Measurements from ENCODE around the gene MDM2.
"Not testable (repeated sequence)": the region's sequence is repeated elsewhere in the genome, so short reads cannot be mapped to it uniquely, and the experiment has no call there.

Gene MDM2

GRCh38 chr12:68831751-68832503 is 23.9 kb downstream of the MDM2 start:
- Histone ChIP-seq H3K4me1 (ENCODE audit: insufficient read depth, low read length) (peaks cover 8% of the 10 kb centered on the region; the same call in 1 of the 2 replicates), H3K27me3 (ENCODE audit: insufficient read depth, low read length) (no peaks in the 10 kb centered on the region), H3K9me3 (ENCODE audit: insufficient read depth, low read depth, low read length) (no peaks in the 10 kb centered on the region), H3K9ac (ENCODE audit: low read depth, low read length) (no peak overlapping the region), H3K4me3 (ENCODE audit: low read length) (no peak overlapping the region), H3K36me3 (ENCODE audit: insufficient read depth, low read length) (peaks cover 92% of the 10 kb centered on the region), H3K27ac (ENCODE audit: low read depth, low read length) (no peak overlapping the region)
- WGBS = over 99% methylated on average over 14 of the region's 14 CpGs

GRCh38 chr12:68832504-68832867 is 24.5 kb downstream of the MDM2 start:
- Histone ChIP-seq H3K4me3 (ENCODE audit: low read length) (no peak overlapping the region), H3K9me3 (ENCODE audit: insufficient read depth, low read depth, low read length) (no peaks in the 10 kb centered on the region), H3K27ac (ENCODE audit: low read depth, low read length) (no peak overlapping the region), H3K27me3 (ENCODE audit: insufficient read depth, low read length) (no peaks in the 10 kb centered on the region), H3K36me3 (ENCODE audit: insufficient read depth, low read length) (peaks cover 92% of the 10 kb centered on the region), H3K9ac (ENCODE audit: low read depth, low read length) (no peak overlapping the region), H3K4me1 (ENCODE audit: insufficient read depth, low read length) (peaks cover 8% of the 10 kb centered on the region; the same call in 1 of the 2 replicates)
- 96% methylated on average over 4 of the region's 4 CpGs for WGBS

- H3K4me1 ChIP-seq (ENCODE audit: insufficient read depth, low read length) = peaks cover 8% of the 10 kb centered on the region; the same call in 1 of the 2 replicates
- no peak overlapping the region for H3K27ac ChIP-seq (ENCODE audit: low read depth, low read length)
- no peak overlapping the region for H3K9ac ChIP-seq (ENCODE audit: low read depth, low read length)
- no peak overlapping the region for H3K4me3 ChIP-seq (ENCODE audit: low read length)
- H3K36me3 ChIP-seq (ENCODE audit: insufficient read depth, low read length) = peaks cover 92% of the 10 kb centered on the region
- no peaks in the 10 kb centered on the region for H3K9me3 ChIP-seq (ENCODE audit: insufficient read depth, low read depth, low read length)
- 98% methylated on average over 4 of the region's 4 CpGs for WGBS
- no peaks in the 10 kb centered on the region for H3K27me3 ChIP-seq (ENCODE audit: insufficient read depth, low read length)
These were observed 25.5 kb downstream of the MDM2 start for GRCh38 chr12:68833508-68833907.

DNA sequence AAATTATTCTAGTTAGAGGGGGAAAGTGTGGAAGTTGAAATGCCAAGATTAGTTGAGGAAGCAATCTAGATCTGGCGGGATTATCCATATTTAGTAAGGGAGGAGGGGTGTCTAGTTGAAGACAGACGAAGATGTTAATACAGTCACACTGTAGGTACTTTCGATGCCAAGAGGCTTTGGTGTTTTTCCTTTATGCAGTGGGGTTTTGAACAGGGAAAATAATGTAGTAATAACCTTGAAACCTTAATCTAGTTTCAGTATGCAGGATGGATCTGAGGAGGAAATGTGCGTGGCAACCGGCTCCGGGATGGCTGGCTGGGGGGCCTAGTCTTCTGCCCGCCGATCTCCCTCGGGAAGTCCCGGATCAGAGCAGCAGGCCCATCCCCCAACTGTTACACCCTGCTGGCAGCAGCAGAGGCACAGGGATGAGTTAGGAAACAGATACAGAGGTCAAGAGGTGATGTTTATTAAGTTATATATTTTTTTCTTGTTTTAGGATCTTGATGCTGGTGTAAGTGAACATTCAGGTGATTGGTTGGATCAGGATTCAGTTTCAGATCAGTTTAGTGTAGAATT is 27.4 kb downstream of the MDM2 start:
- no peaks in the 10 kb centered on the region for H3K9me3 ChIP-seq (ENCODE audit: insufficient read depth, low read depth, low read length)

GRCh38 chr12:68837215-68837614 is 29.2 kb downstream of the MDM2 start:
- 84% methylated on average over 1 of the region's 1 CpG for WGBS
- Histone ChIP-seq H3K9ac (ENCODE audit: low read depth, low read length) (no peak overlapping the region), H3K4me3 (ENCODE audit: low read length) (no peak overlapping the region), H3K9me3 (ENCODE audit: insufficient read depth, low read depth, low read length) (no peaks in the 10 kb centered on the region), H3K36me3 (ENCODE audit: insufficient read depth, low read length) (peaks cover 93% of the 10 kb centered on the region), H3K4me1 (ENCODE audit: insufficient read depth, low read length) (peaks cover 6% of the 10 kb centered on the region; the same call in 1 of the 2 replicates), H3K27me3 (ENCODE audit: insufficient read depth, low read length) (no peaks in the 10 kb centered on the region), H3K27ac (ENCODE audit: low read depth, low read length) (no peak overlapping the region)

More for the DNA sequence above, 27.4 kb downstream of the MDM2 start:
- H3K27me3 ChIP-seq (ENCODE audit: insufficient read depth, low read length) = no peaks in the 10 kb centered on the region
- peaks cover 93% of the 10 kb centered on the region for H3K36me3 ChIP-seq (ENCODE audit: insufficient read depth, low read length)
- peaks cover 8% of the 10 kb centered on the region; the same call in 1 of the 2 replicates for H3K4me1 ChIP-seq (ENCODE audit: insufficient read depth, low read length)
- WGBS = 57% methylated on average over 10 of the region's 10 CpGs
- H3K27ac ChIP-seq (ENCODE audit: low read depth, low read length) = no peak overlapping the region
- no peak overlapping the region for H3K4me3 ChIP-seq (ENCODE audit: low read length)
- H3K9ac ChIP-seq (ENCODE audit: low read depth, low read length) = no peak overlapping the region

GRCh38 chr12:68838046-68838886 is 30.3 kb downstream of the MDM2 start:
- H3K9ac ChIP-seq (ENCODE audit: low read depth, low read length) = no peak overlapping the region
- H3K4me1 ChIP-seq (ENCODE audit: insufficient read depth, low read length) = peaks cover 5% of the 10 kb centered on the region; the same call in 1 of the 2 replicates
- H3K27ac ChIP-seq (ENCODE audit: low read depth, low read length) = no peak overlapping the region
- peaks cover 99% of the 10 kb centered on the region for H3K36me3 ChIP-seq (ENCODE audit: insufficient read depth, low read length)
- no peaks in the 10 kb centered on the region for H3K9me3 ChIP-seq (ENCODE audit: insufficient read depth, low read depth, low read length)
- no peak overlapping the region for H3K4me3 ChIP-seq (ENCODE audit: low read length)
- WGBS = 93% methylated on average over 5 of the region's 5 CpGs
- no peaks in the 10 kb centered on the region for H3K27me3 ChIP-seq (ENCODE audit: insufficient read depth, low read length)

DNA sequence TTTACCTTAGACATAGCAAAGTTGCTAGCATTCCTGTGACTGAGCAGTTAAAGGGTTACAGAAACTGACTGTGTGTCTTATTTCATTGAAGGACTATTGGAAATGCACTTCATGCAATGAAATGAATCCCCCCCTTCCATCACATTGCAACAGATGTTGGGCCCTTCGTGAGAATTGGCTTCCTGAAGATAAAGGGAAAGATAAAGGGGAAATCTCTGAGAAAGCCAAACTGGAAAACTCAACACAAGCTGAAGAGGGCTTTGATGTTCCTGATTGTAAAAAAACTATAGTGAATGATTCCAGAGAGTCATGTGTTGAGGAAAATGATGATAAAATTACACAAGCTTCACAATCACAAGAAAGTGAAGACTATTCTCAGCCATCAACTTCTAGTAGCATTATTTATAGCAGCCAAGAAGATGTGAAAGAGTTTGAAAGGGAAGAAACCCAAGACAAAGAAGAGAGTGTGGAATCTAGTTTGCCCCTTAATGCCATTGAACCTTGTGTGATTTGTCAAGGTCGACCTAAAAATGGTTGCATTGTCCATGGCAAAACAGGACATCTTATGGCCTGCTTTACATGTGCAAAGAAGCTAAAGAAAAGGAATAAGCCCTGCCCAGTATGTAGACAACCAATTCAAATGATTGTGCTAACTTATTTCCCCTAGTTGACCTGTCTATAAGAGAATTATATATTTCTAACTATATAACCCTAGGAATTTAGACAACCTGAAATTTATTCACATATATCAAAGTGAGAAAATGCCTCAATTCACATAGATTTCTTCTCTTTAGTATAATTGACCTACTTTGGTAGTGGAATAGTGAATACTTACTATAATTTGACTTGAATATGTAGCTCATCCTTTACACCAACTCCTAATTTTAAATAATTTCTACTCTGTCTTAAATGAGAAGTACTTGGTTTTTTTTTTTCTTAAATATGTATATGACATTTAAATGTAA is 31.5 kb downstream of the MDM2 start:
- H3K9ac ChIP-seq (ENCODE audit: low read depth, low read length) = no peak overlapping the region
- H3K36me3 ChIP-seq (ENCODE audit: insufficient read depth, low read length) = peaks cover 100% of the 10 kb centered on the region
- peaks cover 5% of the 10 kb centered on the region; the same call in 1 of the 2 replicates for H3K4me1 ChIP-seq (ENCODE audit: insufficient read depth, low read length)
- WGBS = 86% methylated on average over 2 of the region's 2 CpGs
- no peaks in the 10 kb centered on the region for H3K27me3 ChIP-seq (ENCODE audit: insufficient read depth, low read length)
- no peak overlapping the region for H3K27ac ChIP-seq (ENCODE audit: low read depth, low read length)
- no peaks in the 10 kb centered on the region for H3K9me3 ChIP-seq (ENCODE audit: insufficient read depth, low read depth, low read length)
- H3K4me3 ChIP-seq (ENCODE audit: low read length) = no peak overlapping the region

- not testable (repeated sequence) for H3K4me1 ChIP-seq (ENCODE audit: insufficient read depth, low read length); H3K4me3 ChIP-seq (ENCODE audit: low read length); H3K9me3 ChIP-seq (ENCODE audit: insufficient read depth, low read depth, low read length); H3K9ac ChIP-seq (ENCODE audit: low read depth, low read length); H3K27ac ChIP-seq (ENCODE audit: low read depth, low read length); H3K27me3 ChIP-seq (ENCODE audit: insufficient read depth, low read length)
- peaks cover 83% of the 10 kb centered on the region for H3K36me3 ChIP-seq (ENCODE audit: insufficient read depth, low read length)
- whole genome bisulfite sequencing = 98% methylated on average over 3 of the region's 5 CpGs
These were observed 33.2 kb downstream of the MDM2 start for GRCh38 chr12:68841175-68841574.

DNA sequence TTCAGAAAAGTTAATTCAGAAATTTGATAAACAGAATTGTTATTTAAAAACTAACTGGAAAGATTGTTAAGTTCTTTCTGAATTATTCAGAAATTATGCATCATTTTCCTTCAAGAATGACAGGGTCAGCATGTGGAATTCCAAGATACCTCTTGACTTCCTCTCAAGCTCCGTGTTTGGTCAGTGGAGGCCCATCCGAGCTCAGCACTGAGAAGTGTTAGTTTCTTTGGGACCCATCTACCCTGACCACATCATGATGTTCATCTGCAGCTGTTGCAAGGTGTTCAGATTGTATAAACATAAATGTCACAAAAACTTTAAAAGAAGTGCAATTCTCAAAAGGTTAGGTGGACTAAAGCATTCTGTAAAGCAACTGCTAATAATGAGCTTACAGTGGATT is 33.7 kb downstream of the MDM2 start:
- 94% methylated on average over 2 of the region's 2 CpGs for WGBS
- no peaks in the 10 kb centered on the region for H3K27me3 ChIP-seq (ENCODE audit: insufficient read depth, low read length)
- H3K4me3 ChIP-seq (ENCODE audit: low read length) = no peak overlapping the region
- H3K4me1 ChIP-seq (ENCODE audit: insufficient read depth, low read length) = no peaks in the 10 kb centered on the region
- peaks cover 78% of the 10 kb centered on the region for H3K36me3 ChIP-seq (ENCODE audit: insufficient read depth, low read length)
- no peak overlapping the region for H3K27ac ChIP-seq (ENCODE audit: low read depth, low read length)
- H3K9ac ChIP-seq (ENCODE audit: low read depth, low read length) = no peak overlapping the region
- H3K9me3 ChIP-seq (ENCODE audit: insufficient read depth, low read depth, low read length) = no peaks in the 10 kb centered on the region

DNA sequence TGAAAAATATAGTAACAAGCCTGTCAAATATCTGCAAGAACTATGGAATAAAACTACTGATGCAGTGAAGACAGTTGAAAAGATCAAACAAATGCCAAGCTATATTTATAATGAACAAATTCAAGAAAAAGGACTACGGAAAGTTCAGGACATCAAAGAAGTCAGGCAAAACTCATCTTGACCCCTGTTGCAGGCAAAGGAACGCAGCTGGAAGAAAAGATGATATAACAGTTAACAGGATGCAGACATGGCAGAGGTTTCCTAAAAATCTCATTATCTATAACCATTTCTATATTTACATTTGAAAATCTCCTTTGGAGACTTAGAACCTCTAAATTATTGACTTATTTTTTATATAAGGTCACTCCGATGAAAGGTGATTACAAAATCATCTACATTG is 34.1 kb downstream of the MDM2 start:
- no peak overlapping the region for H3K4me3 ChIP-seq (ENCODE audit: low read length)
- no peaks in the 10 kb centered on the region for H3K4me1 ChIP-seq (ENCODE audit: insufficient read depth, low read length)
- no peak overlapping the region for H3K9ac ChIP-seq (ENCODE audit: low read depth, low read length)
- H3K36me3 ChIP-seq (ENCODE audit: insufficient read depth, low read length) = peaks cover 74% of the 10 kb centered on the region
- H3K9me3 ChIP-seq (ENCODE audit: insufficient read depth, low read depth, low read length) = no peaks in the 10 kb centered on the region
- H3K27ac ChIP-seq (ENCODE audit: low read depth, low read length) = no peak overlapping the region
- no peaks in the 10 kb centered on the region for H3K27me3 ChIP-seq (ENCODE audit: insufficient read depth, low read length)
- 100% methylated on average over 2 of the region's 3 CpGs for WGBS
